Spleen (tissue), 7 donors: Measurements from ENCODE around the gene SMOC2.

ENCODE experiments used
- CTCF ChIP-seq, 11 experiments: fragments of 200-600 bp in 7 of 11; fragments of 450-650 bp in 4 of 11; sonication (generic) in 4 of 11; IDR thresholded peaks in 8 of 11; conservative IDR thresholded peaks in 3 of 11; 1 replicate in 7 of 11; 2 replicates in 4 of 11; pipeline versions ENCODE4 v1.4.0 to v1.8.0; 2016 to 2021; ENCODE audit warnings: antibody characterized with exemption in 11 of 11, inconsistent platforms in 4 of 11, mild to moderate bottlenecking in 1 of 11
- POLR2A ChIP-seq, 3 donors: fragments of 450-650 bp; IDR thresholded peaks; one replicate each; pipeline ENCODE4 v1.5.1; 2017; ENCODE audit warnings: antibody characterized with exemption in 3 of 3, mild to moderate bottlenecking in 1 of 3
- POLR2AphosphoS5 ChIP-seq, 3 donors: sonication (generic); formaldehyde crosslinking; IDR thresholded peaks; one replicate each; pipeline ENCODE4 v1.5.1; 2017; ENCODE audit warnings: antibody characterized with exemption in 3 of 3
- donor health status: DM: no; HTN: no; CAD: no; lungs with moderate emphysema.
- donor health status: DM: no; HTN: no; CAD: no.
- donor health status: DM: no; HTN: no; CAD: no.

DNA sequence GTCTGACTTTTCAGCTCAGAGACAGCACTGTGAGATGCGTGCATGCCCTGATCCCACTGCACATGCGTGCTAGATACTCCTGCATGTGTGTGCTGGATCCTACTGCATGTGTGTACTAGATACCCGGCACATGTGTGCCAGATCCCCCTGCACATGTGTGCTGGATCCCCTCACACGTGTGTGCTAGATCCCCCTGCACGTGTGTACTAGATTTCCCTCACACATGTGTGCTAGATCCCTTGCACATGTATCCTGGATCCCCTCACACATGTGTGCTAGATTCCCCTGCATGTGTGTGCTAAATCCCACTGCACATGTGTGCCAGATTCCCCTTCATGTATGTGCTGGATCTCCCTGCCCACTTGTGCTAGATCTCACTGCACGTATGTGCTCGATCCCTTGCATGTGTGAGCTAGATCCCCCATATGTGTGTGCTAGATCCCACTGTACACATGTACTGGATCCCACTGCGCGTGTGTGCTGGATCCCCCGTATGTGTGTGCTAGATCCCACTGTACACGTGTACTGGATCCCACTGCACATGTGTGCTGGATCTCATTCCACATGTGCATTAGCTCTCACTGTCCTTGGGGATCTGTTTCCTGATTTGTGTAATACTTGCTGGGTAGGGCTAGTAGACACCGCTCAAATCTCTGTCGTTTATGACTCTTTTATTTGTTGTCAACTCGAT, 214.6 kb downstream of the SMOC2 start:
- TF ChIP-seq CTCF (IDR thresholded peaks at IDR 0.05 in 8 of 11, conservative IDR thresholded peaks at IDR 0.05 in 3 of 11) (no peak), POLR2AphosphoS5 (IDR thresholded peaks at IDR 0.05) (no peak), POLR2A (IDR thresholded peaks at IDR 0.05) (no peak)
